ENCODE measurements around the gene WDR74.
"Not testable (repeated sequence)": the region's sequence is repeated elsewhere in the genome, so short reads cannot be mapped to it uniquely, and the experiment has no call there.

The WDR74 gene

DNA sequence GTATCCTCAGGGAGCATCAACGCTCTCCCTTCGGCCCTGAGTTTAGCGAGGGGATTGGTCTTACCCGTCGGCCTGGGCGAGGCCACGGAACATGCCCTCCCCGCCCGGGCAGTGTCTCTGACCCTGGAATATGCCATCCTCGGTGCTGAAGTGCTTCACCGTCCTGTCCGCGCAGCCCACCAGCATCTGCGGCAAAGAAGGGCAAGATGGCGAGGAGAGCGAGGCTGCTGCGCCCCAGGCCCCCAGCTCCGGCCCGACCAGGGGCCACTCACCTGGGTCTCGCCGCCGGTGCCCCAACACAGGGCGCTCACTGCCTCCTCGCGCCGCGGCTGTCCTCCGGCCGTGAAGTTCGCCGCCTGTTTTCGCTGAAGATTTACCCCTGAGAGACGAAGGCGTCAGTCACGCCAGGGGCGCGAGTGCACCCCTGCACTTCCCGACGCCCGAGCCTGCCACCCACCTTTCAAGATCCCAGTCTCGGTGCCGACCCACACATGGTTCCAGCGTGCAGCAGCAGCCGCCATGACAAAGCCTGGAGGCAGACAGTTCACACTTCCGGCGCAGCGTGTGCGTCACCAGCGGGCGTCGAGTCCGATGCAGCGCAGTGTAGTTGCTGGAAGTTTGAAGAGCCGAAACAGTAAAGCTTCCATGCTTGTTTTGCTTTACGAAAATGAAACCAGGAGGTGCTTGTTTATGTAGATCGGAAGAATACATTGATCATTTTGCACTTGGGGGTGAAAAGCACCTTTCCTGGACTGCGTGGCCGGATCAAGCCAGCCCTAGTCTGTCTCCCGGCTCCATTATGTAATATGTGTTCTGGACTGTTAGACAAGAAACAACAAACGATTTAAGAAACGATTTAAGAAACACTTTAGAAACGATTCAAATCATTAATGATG lies at the start of gene WDR74:
Gene WDR74, minus strand, starts transcription at position 541 of the 896 bp plus-strand sequence. Its CDS starts 20 bp downstream, at position 521.
- peak; percentile 92 for DNase-seq (ENCODE audit: low read depth)

DNA sequence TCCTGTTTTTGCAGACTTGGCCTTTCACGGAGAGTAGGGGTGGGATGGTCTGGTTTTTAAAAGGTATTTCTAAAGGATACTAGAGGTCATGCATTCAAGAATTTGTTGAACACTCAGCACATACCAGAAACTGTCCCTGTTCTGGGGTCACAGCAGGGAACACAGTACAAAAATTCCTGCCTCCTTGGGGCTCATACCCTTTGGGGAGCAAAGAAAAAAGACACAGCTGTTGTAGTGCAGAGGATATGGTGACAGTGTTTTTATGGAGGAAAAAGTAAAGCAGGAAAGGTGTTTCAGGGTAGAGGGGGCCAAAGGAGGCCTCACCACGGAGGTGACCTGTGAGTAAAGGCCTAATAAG lies 49.7 kb upstream of the WDR74 start:
- no peak for DNase-seq (ENCODE audit: low read depth)

DNA sequence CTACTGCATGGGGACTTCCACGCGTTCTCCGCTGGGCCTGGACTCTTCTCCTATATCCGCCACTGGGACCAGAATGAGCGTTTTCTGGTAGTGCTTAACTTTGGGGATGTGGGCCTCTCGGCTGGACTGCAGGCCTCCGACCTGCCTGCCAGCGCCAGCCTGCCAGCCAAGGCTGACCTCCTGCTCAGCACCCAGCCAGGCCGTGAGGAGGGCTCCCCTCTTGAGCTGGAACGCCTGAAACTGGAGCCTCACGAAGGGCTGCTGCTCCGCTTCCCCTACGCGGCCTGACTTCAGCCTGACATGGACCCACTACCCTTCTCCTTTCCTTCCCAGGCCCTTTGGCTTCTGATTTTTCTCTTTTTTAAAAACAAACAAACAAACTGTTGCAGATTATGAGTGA lies 49.0 kb upstream of the WDR74 start:
- no peak for DNase-seq (ENCODE audit: low read depth)

GRCh38 chr11:62885137-62885750 lies 45.9 kb upstream of the WDR74 start:
- DNase-seq (ENCODE audit: low read depth) = no peak

- DNase-seq (ENCODE audit: low read depth) = peak; percentile 49
Measured at GRCh38 chr11:62883673-62884072, 44.3 kb upstream of the WDR74 start.

DNA sequence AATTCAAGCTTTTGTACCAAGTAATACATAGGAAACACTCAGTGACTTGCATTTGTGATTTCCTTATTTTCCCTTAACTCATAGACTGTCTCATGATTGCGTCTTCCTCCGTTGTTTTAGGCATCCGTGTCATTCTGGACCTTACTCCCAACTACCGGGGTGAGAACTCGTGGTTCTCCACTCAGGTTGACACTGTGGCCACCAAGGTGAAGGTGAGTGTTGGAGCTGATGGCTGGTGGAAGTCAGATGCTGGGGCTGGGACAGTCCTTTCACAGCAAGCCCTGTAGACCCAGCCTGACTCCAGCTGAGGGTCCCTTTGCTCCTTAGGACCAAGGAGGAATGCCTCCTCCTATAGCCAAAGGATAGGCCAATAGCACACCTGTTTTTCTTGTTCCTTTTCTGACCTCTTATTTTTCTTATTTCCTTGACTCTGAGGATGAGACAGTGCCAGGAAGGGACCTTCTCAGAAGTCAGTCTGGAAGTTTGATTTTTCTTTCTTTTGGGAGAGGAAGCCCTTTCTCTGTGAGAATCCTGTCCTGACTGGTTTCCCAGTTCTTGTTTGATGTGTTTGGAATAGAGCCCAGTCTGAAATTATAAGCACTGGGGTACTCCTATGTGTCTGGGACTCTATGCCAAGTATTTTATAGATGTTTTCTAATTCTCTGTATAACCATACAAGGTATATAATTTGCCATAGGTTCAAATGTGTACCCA lies 43.6 kb upstream of the WDR74 start:
- peak; percentile 34 for DNase-seq (ENCODE audit: low read depth)

DNA sequence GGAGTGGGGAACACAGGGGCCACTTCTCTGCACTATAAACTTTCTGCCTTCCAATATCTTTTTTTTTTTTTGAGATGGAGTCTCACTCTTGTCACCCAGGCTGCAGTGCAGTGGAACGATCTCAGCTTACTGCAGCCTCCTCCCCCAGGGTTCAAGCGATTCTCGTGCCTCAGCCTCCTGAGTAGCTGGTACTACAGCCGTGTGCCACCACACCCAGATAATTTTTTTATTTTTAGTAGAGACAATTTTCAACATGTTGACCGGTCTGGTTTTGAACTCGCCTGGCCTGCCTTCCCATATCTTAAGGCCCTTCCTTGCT lies 43.0 kb upstream of the WDR74 start:
- DNase-seq (ENCODE audit: low read depth) = no peak

DNA sequence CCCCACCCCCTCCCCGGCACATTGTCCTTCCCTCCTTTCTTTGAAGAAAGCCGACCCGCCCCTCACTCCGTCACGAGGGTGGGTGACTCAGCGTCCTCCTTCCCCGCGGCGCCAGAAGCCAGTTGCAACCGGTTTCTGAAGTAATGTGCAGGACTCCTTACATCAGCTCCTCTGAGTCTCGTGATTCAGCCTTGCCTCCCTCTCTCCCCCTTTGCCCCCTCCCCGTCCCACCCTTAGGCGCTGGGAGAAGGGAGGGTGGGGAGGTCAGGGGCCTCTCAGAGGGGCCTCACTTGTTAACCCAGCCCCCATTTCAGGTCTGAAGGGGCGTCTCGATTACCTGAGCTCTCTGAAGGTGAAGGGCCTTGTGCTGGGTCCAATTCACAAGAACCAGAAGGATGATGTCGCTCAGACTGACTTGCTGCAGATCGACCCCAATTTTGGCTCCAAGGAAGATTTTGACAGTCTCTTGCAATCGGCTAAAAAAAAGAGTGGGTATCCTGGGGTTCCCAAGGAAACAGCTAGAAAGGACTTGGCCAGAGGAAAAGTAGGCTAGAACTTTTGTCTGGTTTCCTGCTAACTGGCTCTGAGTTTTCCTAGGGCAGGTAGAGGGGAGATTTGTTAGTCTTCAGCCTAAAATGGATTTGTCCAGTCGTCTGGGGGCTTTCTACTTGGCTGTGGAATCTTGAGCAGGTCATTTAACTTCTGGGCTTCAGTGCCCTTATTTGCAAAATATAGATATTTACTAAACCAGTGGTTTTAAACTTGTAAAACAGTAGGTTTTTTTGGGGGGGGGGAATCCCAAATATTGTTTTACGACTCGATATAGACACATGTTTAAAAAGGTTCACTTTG lies 42.4 kb upstream of the WDR74 start:
- DNase-seq (ENCODE audit: low read depth) = peak; percentile 98

GRCh38 chr11:62880803-62881578 lies 41.6 kb upstream of the WDR74 start, which contains the start of gene SLC3A2:
SLC3A2 (plus strand) TSS chr11:62880896; CDS start chr11:62881024, 128 bp downstream.
- peak; percentile 91 for DNase-seq (ENCODE audit: low read depth)

DNA sequence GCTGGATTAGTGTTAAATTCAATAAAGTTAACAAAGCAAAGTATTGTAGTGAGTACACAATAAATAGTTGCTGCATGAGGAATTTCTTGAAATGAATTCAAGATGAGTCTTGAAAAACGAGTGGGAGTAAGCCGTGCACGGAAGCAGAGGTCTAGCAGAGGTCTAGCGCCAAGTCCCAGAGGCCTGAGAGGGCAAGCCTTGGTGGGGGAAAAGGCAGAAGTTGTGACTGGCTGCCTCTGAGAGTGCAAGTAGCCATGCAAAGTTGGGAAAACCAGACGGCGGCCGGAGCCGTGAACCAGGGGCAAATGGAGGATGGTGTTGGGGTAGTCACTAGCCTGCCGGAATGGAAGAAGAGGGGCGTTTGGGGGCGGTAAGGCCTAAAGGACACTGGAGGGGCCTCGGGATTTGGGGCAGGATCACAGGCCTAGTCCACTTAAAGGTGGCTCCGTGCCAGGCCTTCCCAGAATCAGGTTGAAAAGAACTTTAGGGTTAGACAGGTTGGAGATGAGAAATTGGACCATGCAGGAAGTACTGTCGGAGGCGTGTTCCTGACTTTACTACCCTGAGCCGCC lies 40.9 kb upstream of the WDR74 start:
- DNase-seq (ENCODE audit: low read depth) = peak; percentile 86

GRCh38 chr11:62879235-62879978 lies 40.0 kb upstream of the WDR74 start:
- DNase-seq (ENCODE audit: low read depth) = peak; percentile 19

DNA sequence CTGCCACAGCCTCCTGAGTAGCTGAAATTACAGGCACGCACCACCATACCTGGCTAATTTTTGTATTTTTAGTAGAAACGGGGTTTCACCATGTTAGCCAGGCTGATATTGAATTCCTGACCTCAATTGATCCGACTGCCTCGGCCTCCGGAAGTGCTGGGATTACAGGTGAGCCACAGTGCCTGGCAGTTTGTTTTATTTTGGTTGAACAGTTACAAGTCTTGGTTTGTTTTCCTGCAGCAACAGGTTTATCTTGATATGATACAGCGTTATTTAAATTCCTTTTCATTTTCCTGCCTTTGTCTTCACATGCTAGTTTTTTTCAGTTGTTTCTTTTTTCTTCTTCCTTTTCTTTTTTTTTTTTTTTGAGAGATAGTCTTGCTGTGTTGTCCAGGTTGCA lies 37.3 kb upstream of the WDR74 start:
- no peak for DNase-seq (ENCODE audit: low read depth)

DNA sequence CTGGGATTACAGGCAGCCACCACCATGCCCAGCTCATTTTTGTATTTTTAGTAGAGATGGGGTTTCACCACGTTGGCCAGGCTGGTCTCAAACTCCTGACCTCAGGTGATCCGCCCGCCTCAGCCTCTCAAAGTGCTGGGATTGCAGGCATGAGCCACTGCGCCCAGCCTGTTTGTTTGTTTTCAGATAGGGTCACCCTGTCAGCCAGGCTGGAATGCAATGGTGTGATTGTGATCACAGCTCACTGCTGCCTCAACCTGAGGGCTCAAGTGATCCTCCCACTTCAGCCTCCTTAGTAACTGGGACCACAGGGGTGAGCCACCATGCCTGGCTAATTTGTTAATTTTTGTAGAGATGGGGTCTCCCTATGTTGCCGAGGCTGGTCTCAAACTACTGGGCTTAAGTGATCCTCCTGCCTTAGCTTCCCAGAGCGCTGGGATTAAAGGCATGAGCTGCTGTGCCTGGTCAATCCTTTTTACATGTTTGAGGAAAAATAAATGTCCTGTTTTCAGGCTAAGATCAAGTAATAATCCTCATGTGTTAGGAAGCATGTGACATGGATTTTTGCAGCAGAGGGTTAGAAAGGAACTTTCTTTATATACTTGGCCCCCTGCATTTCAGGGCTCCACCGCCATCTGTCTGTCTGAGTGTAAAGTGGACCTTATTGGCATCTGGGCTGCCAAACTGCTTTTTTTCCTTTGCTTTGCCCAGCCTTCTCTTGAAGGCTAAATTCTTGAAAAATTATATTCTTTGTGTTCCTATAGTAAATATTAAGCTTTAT lies 36.5 kb upstream of the WDR74 start:
- no peak for DNase-seq (ENCODE audit: low read depth)

DNA sequence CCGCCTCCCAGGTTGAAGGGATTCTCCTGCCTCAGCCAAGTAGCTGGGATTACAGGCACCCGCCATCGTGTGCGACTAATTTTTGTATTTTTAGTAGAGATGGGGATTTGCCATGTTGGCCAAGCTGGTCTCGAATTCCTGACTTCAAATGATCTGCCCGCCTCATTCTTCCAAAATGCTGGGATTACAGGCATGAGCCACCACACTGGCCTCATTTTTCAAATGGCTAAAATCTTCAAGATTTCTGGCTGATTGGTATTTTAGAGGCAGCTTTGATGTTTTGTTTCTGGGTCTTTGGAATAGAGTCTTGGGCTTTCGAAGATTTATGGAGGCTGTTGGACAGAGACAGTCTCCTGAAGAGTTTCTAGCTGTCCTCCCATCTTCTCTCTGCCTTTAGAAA lies 35.5 kb upstream of the WDR74 start:
- no peak for DNase-seq (ENCODE audit: low read depth)

- DNase-seq (ENCODE audit: low read depth) = peak; percentile 69
Measured at GRCh38 chr11:62865635-62866034, 26.2 kb upstream of the WDR74 start.

GRCh38 chr11:62863687-62864335 lies 24.4 kb upstream of the WDR74 start:
- no peak for DNase-seq (ENCODE audit: low read depth)

DNA sequence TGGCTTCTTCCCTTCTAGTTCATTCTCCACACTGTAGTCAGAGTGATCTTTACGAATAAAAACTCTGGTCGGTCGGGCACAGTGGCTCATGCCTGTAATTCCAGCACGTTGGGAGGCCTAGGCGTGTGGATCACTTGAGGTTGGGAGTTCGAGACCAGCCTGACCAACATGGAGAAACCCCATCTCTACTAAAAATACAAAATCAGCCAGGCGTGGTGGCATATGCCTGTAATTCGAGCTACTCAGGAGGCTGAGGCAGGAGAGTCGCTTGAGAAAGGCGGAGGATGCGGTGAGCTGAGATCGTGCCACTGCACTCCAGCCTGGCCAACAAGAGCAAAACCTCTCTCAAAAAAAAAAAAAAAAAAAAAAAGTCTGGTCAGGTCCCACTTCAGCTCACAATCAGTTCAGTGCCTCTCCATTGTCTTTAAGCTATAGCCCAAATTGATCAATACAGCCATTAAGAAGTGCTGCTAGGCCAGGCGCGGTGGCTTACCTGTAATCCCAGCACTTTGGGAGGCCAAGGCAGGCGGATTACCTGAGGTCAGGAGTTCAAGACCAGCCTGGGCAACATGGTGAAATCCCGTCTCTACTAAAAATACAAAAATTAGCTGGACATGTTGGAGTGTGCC lies 22.3 kb upstream of the WDR74 start:
- DNase-seq (ENCODE audit: low read depth) = not testable (repeated sequence)

DNA sequence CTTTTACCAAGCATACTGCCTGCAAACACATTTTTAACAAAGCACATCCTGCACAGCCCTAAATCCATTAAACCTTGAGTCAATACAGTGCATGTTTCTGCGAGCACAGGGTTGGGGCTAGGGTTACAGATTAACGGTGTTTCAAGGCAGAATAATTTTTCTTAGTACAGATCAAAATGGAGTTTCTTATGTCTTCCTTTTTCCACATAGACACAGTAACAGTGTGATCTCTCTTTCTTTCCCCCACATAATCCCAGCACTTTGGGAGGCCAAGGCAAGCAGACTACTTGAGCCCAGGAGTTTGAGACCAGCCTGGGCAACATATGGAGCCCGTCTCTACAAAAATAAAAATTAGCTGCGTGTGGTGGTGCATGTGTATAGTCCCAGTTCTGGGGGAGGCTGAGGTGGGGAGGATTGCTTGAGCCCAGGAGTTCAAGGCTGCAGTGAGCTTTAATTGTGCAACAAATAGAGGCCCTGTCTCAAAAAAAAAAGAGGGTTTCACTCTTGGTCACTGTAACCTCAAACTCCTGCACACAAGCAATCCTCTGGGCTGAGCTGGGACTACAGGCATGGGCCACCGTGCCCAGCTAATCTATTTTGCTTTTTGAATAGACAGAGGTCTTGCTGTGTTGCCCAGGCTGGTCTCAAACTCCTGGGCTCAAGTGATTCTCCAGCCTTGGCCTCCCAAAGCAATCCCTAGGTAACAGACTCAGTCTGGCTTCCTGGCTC lies 21.6 kb upstream of the WDR74 start:
- no peak for DNase-seq (ENCODE audit: low read depth)

All from EH (cell line).